Hindlimb muscle (tissue), 1 donor: Measurements from ENCODE around the gene SLC43A3. TPM values are rescaled to one million over a fixed set of nuclear protein-coding genes. Genes with fewer than 3 reads are reported as not detected.
"Not testable (repeated sequence)": the region's sequence is repeated elsewhere in the genome, so short reads cannot be mapped to it uniquely, and the experiment has no call there.

Experiments
- DNase-seq: peaks from one replicate; pipeline ENCODE4 v3.0.0-alpha.2; 2013
- polyA plus RNA-seq: library from polyadenylated mRNA; unstranded; fragments of 120-200 nt; gene quantifications from one replicate; pipeline ENCODE4 v1.2.1, GENCODE V29; 2013; ENCODE audit not compliant: insufficient read length

SLC43A3 gene
- polyA plus RNA-seq, 1 donor: 24.7 TPM

- DNase-seq: no peak
These were observed 21.6 kb downstream of the SLC43A3 start for GRCh38 chr11:57405271-57405860.

- DNase-seq: no peak
These were observed 23.1 kb downstream of the SLC43A3 start for GRCh38 chr11:57403802-57404147.

GRCh38 chr11:57403003-57403801, 23.7 kb downstream of the SLC43A3 start:
- not testable (repeated sequence) for DNase-seq

GRCh38 chr11:57402188-57403002, 24.5 kb downstream of the SLC43A3 start:
- no peak for DNase-seq

- DNase-seq: no peak
These were observed 26.8 kb downstream of the SLC43A3 start for GRCh38 chr11:57399972-57400578.

GRCh38 chr11:57399221-57399620, 27.7 kb downstream of the SLC43A3 start:
- DNase-seq: no peak

- DNase-seq: no peak
These were observed 29.4 kb downstream of the SLC43A3 start for GRCh38 chr11:57397394-57397990.

GRCh38 chr11:57396744-57397143, 30.2 kb downstream of the SLC43A3 start:
- no peak for DNase-seq

GRCh38 chr11:57395905-57396623, 30.9 kb downstream of the SLC43A3 start:
- DNase-seq: no peak

GRCh38 chr11:57394203-57394965, 32.5 kb downstream of the SLC43A3 start:
- DNase-seq: no peak

GRCh38 chr11:57392763-57393105, 34.2 kb downstream of the SLC43A3 start:
- no peak for DNase-seq

GRCh38 chr11:57392066-57392762, 34.7 kb downstream of the SLC43A3 start:
- no peak for DNase-seq

- DNase-seq: no peak
These were observed 35.4 kb downstream of the SLC43A3 start for GRCh38 chr11:57391539-57391938.

GRCh38 chr11:57391111-57391510, 35.8 kb downstream of the SLC43A3 start:
- no peak for DNase-seq

GRCh38 chr11:57390535-57390934, 36.4 kb downstream of the SLC43A3 start, which contains the start of gene PRG2:
Gene PRG2 (minus strand): TSS chr11:57390650. CDS start chr11:57389944, 706 bp downstream.
- DNase-seq: no peak

- no peak for DNase-seq
These were observed 39.5 kb downstream of the SLC43A3 start for GRCh38 chr11:57387289-57388030.

- no peak for DNase-seq
These were observed 40.6 kb downstream of the SLC43A3 start for GRCh38 chr11:57386178-57386940.

GRCh38 chr11:57380975-57381374, 45.9 kb downstream of the SLC43A3 start, which contains the start of gene PRG3:
Gene PRG3 (minus strand): TSS chr11:57381150. CDS start chr11:57380708, 442 bp downstream.
- DNase-seq: no peak

GRCh38 chr11:57379732-57380131, 47.2 kb downstream of the SLC43A3 start:
- DNase-seq: no peak
